GM12872 (cell line): ENCODE data around the gene IL4R.

Source experiments
- TF ChIP-seq, protein P1 (sequence below): IDR thresholded peaks from 3 replicates; pipeline ENCODE4 v1.5.1; 2011; ENCODE audit warnings: low read depth, mild to moderate bottlenecking, low read length, moderate library complexity; ENCODE audit not compliant: insufficient read depth

Gene IL4R

DNA sequence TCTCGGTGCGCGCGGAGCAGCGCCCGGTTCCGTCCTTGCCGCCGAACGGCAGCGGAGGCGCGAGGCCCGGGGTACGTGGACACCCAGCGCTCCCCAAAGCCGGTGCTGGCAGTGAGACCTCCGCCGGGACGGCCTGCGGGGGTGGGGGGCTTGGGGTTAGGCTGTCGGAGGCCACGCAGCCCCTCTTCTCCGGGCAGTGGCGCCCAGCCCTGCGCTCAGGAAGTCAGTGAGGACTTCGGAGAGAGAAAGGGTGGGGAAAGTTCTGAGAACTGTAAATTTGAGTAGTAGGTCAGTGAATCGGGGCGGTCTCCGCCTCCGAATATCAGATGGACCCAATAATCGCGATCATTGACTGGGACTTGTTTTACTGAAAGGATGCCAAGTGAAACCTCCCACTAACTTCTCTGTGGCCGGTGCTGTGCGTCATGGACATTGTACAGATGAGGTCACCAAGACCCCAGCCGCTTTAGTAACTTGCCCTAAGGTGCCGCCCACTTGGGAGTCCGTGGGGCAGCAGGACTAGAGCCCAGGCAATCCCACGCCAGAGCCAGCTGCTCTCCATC is 468 bp downstream of the IL4R start:
- TF ChIP-seq, protein P1, sequence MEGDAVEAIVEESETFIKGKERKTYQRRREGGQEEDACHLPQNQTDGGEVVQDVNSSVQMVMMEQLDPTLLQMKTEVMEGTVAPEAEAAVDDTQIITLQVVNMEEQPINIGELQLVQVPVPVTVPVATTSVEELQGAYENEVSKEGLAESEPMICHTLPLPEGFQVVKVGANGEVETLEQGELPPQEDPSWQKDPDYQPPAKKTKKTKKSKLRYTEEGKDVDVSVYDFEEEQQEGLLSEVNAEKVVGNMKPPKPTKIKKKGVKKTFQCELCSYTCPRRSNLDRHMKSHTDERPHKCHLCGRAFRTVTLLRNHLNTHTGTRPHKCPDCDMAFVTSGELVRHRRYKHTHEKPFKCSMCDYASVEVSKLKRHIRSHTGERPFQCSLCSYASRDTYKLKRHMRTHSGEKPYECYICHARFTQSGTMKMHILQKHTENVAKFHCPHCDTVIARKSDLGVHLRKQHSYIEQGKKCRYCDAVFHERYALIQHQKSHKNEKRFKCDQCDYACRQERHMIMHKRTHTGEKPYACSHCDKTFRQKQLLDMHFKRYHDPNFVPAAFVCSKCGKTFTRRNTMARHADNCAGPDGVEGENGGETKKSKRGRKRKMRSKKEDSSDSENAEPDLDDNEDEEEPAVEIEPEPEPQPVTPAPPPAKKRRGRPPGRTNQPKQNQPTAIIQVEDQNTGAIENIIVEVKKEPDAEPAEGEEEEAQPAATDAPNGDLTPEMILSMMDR, result no peak

DNA sequence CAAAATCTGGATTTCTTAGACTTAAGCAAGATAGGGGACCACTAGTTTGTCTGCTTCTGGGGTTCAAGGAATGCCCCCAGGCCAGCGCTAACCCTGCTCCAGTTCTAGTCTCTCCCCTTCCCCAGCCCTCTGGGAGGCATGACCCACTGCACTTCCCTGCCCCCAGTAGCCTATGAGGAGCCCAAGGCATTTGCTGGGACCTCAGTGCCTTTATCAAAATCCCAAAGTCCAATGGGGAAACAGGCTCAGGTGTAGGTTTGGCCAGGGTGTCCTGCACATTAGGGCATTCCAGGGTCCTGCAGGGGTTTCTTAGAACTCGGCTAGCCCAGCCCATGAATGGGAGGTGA is 1.2 kb downstream of the IL4R start:
- TF ChIP-seq, protein P1, result no peak

DNA sequence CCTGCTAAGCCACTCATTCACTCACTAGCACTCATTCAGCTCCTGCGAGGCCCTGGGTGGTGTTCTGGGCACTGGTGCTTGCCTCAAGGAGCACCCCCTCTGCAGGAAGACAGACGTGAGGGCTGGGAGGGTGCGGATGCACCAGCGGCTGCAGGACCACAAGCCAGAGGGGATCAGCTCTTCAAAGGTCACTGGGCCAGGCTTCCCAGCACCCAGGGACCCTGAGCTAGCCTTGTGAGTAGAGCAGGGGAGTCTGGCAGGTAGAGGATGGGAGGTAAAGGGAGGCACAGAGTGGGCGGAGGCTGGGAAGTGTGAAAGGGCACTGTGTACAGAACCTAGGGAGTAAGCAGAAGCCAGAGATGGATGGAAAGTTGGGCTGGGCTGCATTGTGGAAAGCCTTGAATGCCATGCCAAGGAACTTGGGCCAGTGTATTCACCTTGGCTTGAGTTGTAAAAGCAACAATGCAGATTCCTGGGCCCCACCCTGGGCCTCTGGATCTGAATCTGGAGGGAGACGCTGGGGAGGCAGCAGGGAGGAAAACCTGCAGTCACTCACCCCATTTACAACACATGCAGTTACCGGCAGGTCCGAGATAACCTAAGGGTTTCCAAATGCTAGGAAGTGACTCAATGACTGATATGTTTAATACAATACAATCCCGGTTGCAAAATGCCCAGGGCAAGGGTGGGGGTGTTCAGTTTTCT is 1.7 kb downstream of the IL4R start:
- TF ChIP-seq, protein P1, result no peak

DNA sequence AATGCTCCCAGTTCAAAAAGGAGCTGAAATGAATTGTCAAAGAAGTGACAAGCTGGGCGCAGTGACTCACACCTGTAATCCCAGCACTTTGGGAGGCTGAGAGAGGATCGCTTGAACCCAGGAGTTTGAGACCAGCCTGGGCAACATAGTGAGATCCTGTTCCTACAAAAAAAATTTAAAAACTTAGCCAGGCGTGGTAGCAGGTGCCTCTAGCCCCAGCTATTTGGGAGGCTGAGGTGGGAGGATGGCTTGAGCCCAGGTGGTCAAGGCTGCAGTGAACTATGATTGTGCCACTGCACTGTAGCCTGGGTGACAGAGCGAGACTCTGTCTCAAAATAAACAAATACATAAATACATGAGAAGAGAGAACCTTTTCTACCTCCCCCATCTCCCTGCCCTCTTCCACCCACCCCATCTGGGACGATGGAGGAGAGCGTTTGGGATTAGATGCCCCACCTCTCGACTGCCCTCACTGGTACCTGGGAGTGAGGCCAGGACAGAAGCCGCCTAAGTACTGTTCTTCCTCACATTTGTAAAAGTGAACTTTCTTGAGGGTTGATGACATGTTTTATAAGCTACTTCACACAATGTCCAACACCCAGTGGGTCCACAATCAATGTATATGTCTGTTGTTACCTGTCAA is 2.4 kb downstream of the IL4R start:
- TF ChIP-seq, protein P1, result no peak

DNA sequence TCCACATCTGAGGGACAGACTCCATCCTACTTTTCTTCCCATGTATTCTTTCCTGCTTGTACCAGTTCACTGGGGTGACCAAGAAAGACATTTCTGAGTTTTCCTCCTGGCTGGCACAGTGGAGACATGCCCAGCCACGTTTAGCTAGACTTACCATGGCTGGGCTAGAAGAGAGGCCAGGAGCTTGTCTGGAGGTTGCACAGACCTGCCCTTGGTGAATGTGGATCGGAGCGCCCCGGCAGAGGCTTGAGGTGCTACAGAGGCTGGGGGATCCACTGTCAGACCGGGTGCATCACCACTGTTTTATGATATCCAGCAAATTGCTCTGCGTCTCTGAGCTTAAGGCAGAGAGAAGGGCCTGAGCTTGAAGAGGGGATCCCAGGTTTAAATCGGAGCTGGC is 3.5 kb downstream of the IL4R start:
- TF ChIP-seq, protein P1, result no peak

DNA sequence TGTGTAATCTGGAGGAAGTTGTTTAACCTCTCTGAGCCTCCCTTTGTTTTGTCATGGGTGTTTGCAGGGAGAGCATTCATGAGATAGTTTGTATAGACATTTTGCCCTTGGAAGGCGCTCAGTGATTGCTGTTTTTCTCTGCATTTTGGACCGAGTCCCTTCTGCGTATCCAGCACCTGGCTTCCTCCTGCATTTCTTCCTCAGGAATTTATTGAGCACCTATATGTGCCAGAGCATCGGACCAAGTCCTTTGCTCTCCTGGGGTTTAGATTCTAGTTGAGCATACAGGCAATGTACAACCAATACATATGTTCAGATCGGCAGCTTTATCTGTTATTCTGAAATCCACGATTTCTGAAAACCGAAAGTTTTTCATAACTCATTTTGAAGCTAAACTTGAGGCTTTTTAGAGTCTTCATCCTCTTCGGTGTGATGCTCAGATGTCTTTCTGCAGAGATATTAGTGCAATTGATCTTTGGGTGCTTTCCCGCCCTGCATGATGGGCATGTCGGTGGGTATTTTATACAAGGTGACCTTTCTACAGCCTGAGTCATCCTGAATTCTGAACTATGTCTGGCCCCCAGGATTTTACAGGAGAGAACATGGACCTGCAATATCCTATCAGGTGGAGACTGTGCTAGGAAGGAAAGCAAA is 4.1 kb downstream of the IL4R start:
- TF ChIP-seq, protein P1, result no peak
